GM12878 (cell line): ENCODE data around the gene KRT78. TPM values are rescaled to one million over a fixed set of nuclear protein-coding genes. Genes with fewer than 3 reads are reported as not detected.

Source experiments
- ATAC-seq: fragments of 200-7000 bp; cut with Tn5 transposase; 3 replicates; pipeline ENCODE4 v1.9.1; 2020; ENCODE audit warnings: mild to moderate bottlenecking, moderate library complexity
- BruUV-seq: library from RNA; stranded (reverse); fragments of 400-500 nt; replicated peaks from 2 replicates; lab custom pipeline; 2021; lab: Mats Ljungman, UMichigan
- CTCF ChIA-PET: fragments of 300-600 bp; sonication (Branson Sonifier 250); formaldehyde crosslinking; extraction: SDS; loops from one replicate; lab custom pipeline; 2021; ENCODE audit warnings: inconsistent platforms; lab: Yijun Ruan, JAX
- POLR2A ChIA-PET: fragments of 350-600 bp; formaldehyde crosslinking; extraction: SDS; loops from one replicate; lab custom pipeline; 2021; ENCODE audit warnings: inconsistent platforms; lab: Charles Lee
- RAD21 ChIA-PET: fragments of 300-600 bp; sonication (Branson Sonifier 250); formaldehyde crosslinking; loops from one replicate; lab custom pipeline; 2023; ENCODE audit warnings: antibody characterized with exemption; ENCODE audit not compliant: unreplicated experiment; lab: Charles Lee
- SMC1A ChIA-PET: fragments of 300-600 bp; sonication (Branson Sonifier 250); formaldehyde crosslinking; loops from one replicate; lab custom pipeline; 2023; ENCODE audit not compliant: unreplicated experiment, uncharacterized antibody; lab: Charles Lee
- DNase-seq: peaks from one replicate; pipeline ENCODE4 v3.0.0-alpha.2; 2011; ENCODE audit warnings: low read depth, low spot score
- FAIRE-seq: peaks from 3 replicates; lab custom pipeline; 2011; peaks lifted over from hg19 to GRCh38; lab: Jason Lieb, UNC
- H2AFZ ChIP-seq: 2 replicates; pipeline ENCODE4 v1.6.0; 2011; ENCODE audit warnings: low read depth, low read length, control low read depth; ENCODE audit not compliant: control insufficient read depth
- H3K27ac ChIP-seq: 2 replicates; pipeline ENCODE4 v1.5.1; 2011; ENCODE audit warnings: control low read depth; ENCODE audit not compliant: control insufficient read depth, insufficient read depth
- H3K27me3 ChIP-seq, 2 experiments: replicated peaks in 1 of 2; 2 replicates each; pipeline versions ENCODE4 v1.6.0 to v1.6.1; 2011; ENCODE audit warnings: low read length in 1 of 2; ENCODE audit not compliant: control insufficient read depth in 2 of 2, insufficient read depth in 2 of 2
- H3K36me3 ChIP-seq, 2 experiments: 2 replicates each; pipeline ENCODE4 v1.5.1; 2011; ENCODE audit warnings: low read length in 1 of 2; ENCODE audit not compliant: control insufficient read depth in 2 of 2, insufficient read depth in 2 of 2
- H3K4me1 ChIP-seq: 2 replicates; pipeline ENCODE4 v1.6.1; 2011; ENCODE audit warnings: mild to moderate bottlenecking, low read length, moderate library complexity, mixed read lengths; ENCODE audit not compliant: control insufficient read depth, insufficient read depth
- H3K4me2 ChIP-seq: 2 replicates; pipeline ENCODE4 v1.6.0; 2011; ENCODE audit warnings: control low read depth; ENCODE audit not compliant: control insufficient read depth, insufficient read depth
- H3K4me3 ChIP-seq: fragments of 200-600 bp; sonication (generic); 2 replicates; pipeline ENCODE4 v1.5.1; 2016
- H3K79me2 ChIP-seq: 2 replicates; pipeline ENCODE4 v1.6.0; 2011; ENCODE audit warnings: low read length; ENCODE audit not compliant: control insufficient read depth, insufficient read depth
- H3K9ac ChIP-seq: 2 replicates; pipeline ENCODE4 v1.8.0; 2011; ENCODE audit warnings: low read length, control low read depth, mixed read lengths; ENCODE audit not compliant: control insufficient read depth, insufficient read depth
- H3K9me3 ChIP-seq: replicated peaks from 3 replicates; pipeline ENCODE4 v1.5.1; 2011; ENCODE audit warnings: mild to moderate bottlenecking, low read length; ENCODE audit not compliant: control insufficient read depth, insufficient read depth
- H4K20me1 ChIP-seq: 2 replicates; pipeline ENCODE4 v1.6.0; 2011; ENCODE audit not compliant: control insufficient read depth, insufficient read depth
- BHLHE40 ChIP-seq, 2 experiments: fragments of 450-650 bp in 1 of 2; IDR thresholded peaks; 2 replicates each; pipeline ENCODE4 v1.6.1; 2011 to 2017; ENCODE audit warnings: low read depth in 2 of 2, borderline replicate concordance in 1 of 2, improper control_type of control experiment in 1 of 2, low read length in 1 of 2, mild to moderate bottlenecking in 1 of 2
- CBX3 ChIP-seq: fragments of 200-600 bp; sonication (generic); IDR thresholded peaks from 2 replicates; pipeline ENCODE4 v1.6.1; 2016; ENCODE audit warnings: low read depth, borderline replicate concordance
- CREB1 ChIP-seq: IDR thresholded peaks from 2 replicates; pipeline ENCODE4 v1.6.1; 2012; ENCODE audit warnings: low read depth, mild to moderate bottlenecking, inconsistent platforms
- EP300 ChIP-seq, 2 experiments: fragments of 150-350 bp in 1 of 2; IDR thresholded peaks; 2 replicates each; pipeline ENCODE4 v1.6.1; 2011 to 2012; ENCODE audit warnings: low read depth in 2 of 2, low read length in 2 of 2, borderline replicate concordance in 1 of 2, improper control_type of control experiment in 1 of 2, inconsistent platforms in 1 of 2; ENCODE audit not compliant: control insufficient read depth in 1 of 2
- GABPA ChIP-seq: IDR thresholded peaks from 2 replicates; pipeline ENCODE4 v1.6.1; 2014; ENCODE audit warnings: antibody characterized with exemption, low read depth, mild to moderate bottlenecking, inconsistent platforms
- KDM1A ChIP-seq: fragments of 200-600 bp; sonication (generic); IDR thresholded peaks from 2 replicates; pipeline ENCODE4 v1.6.1; 2016; ENCODE audit warnings: borderline replicate concordance
- MTA2 ChIP-seq: fragments of 450-650 bp; IDR thresholded peaks from 2 replicates; pipeline ENCODE4 v1.6.1; 2016; ENCODE audit warnings: low read depth, mild to moderate bottlenecking, moderate library complexity
- MYC ChIP-seq: IDR thresholded peaks from 2 replicates; pipeline ENCODE4 v1.6.1; 2011; ENCODE audit warnings: mild to moderate bottlenecking, low read length, moderate library complexity, inconsistent platforms; ENCODE audit not compliant: insufficient read depth, insufficient replicate concordance, insufficient read length, severe bottlenecking
- NFYB ChIP-seq: IDR thresholded peaks from 2 replicates; pipeline ENCODE4 v1.6.1; 2011; ENCODE audit warnings: low read depth, mild to moderate bottlenecking, low read length, improper control_type of control experiment, moderate library complexity; ENCODE audit not compliant: insufficient read depth
- NR2C2 ChIP-seq: IDR thresholded peaks from 2 replicates; pipeline ENCODE4 v1.6.1; 2011; ENCODE audit warnings: borderline replicate concordance, low read depth; ENCODE audit not compliant: control insufficient read depth, insufficient read length
- RAD21 ChIP-seq: IDR thresholded peaks from 2 replicates; pipeline ENCODE4 v1.6.1; 2011; ENCODE audit warnings: mild to moderate bottlenecking, low read depth, low read length, moderate library complexity; ENCODE audit not compliant: insufficient read depth
- SRF ChIP-seq, 2 experiments: IDR thresholded peaks; 2 replicates each; pipeline ENCODE4 v1.6.1; 2011; ENCODE audit warnings: low read depth in 2 of 2, low read length in 2 of 2, mild to moderate bottlenecking in 1 of 2, moderate library complexity in 1 of 2
- USF1 ChIP-seq: IDR thresholded peaks from 2 replicates; pipeline ENCODE4 v1.6.1; 2011; ENCODE audit warnings: borderline replicate concordance, low read depth, mild to moderate bottlenecking, moderate library complexity, mixed read lengths, low read length; ENCODE audit not compliant: insufficient read depth; ENCODE audit errors: extremely low read length
- YBX1 ChIP-seq: fragments of 450-650 bp; IDR thresholded peaks from 2 replicates; pipeline ENCODE4 v1.6.1; 2016; ENCODE audit warnings: antibody characterized with exemption
- ZSCAN29 ChIP-seq: fragments of 450-650 bp; IDR thresholded peaks from 2 replicates; pipeline ENCODE4 v1.6.1; 2017; ENCODE audit warnings: mild to moderate bottlenecking, moderate library complexity
- WGBS: methylation state at CpG from one replicate; pipeline ENCODE4 v1.1.6; 2016; ENCODE audit warnings: low lambda C conversion rate; ENCODE audit not compliant: insufficient replicate concordance, insufficient coverage; ENCODE audit errors: missing lambda C conversion rate; 5-methylcytosine and 5-hydroxymethylcytosine counted together
- in situ Hi-C: fragments of 300-500 bp; cut with MboI; formaldehyde crosslinking; loops from 9 replicates; pipeline ENCODE4 v1.14.3; 2018; ENCODE audit warnings: mixed read lengths
- intact Hi-C: fragments of 100-400 bp; cut with micrococcal nuclease; formaldehyde crosslinking; loops from one replicate; pipeline ENCODE4 v1.14.2; 2022; ENCODE audit not compliant: unreplicated experiment
- polyA plus RNA-seq, 11 experiments: library from polyadenylated mRNA; depleted of rRNA in 4 of 11; unstranded in 6 of 11; stranded (reverse) in 5 of 11; fragments of >200 nt; fragmentation: Nextera tagmentation in 4 of 11; fragmentation: Illumina TruSeq in 1 of 11; extraction: Ambion mirVana in 4 of 11; extraction: Trizol in 1 of 11; gene quantifications; 1 replicate in 1 of 11; 2 replicates in 10 of 11; pipeline versions ENCODE4 v1.2.1 to v1.2.3, GENCODE V29; 2011 to 2016; ENCODE audit warnings: inconsistent platforms in 2 of 11, missing spikeins in 2 of 11, low read depth in 1 of 11
- total RNA-seq, 4 experiments: library from RNA; depleted of rRNA in 3 of 4; stranded (reverse); fragments of >200 nt in 3 of 4; fragmentation: Illumina TruSeq in 1 of 4; extraction: Trizol in 1 of 4; gene quantifications; 2 replicates each; pipeline versions ENCODE4 v1.2.1 to v1.2.3, GENCODE V29; 2013 to 2021

The KRT78 gene
- total and polyA plus RNA-seq, 10 of the 15 experiments (the other 5 are each of a cell fraction or from before 2014, with no cell fraction given) = 0.07 TPM; not detected in 9

GRCh38 chr12:52837413-52837741 lies 11.4 kb downstream of the KRT78 start:
- SMC1A ChIA-PET = no interaction called here
- WGBS = 8% methylated on average over 9 of the region's 9 CpGs
- Histone ChIP-seq H3K79me2 (no peaks in the 10 kb centered on the region), H3K9me3 (no peaks in the 10 kb centered on the region), H3K36me3 (no peaks in the 10 kb centered on the region), H3K27me3 (peaks cover 5 to 7% of the 10 kb centered on the region in 2 experiments; a peak in 3 of 4 replicates), H3K4me3 (no peak overlapping the region), H4K20me1 (no peaks in the 10 kb centered on the region), H3K4me1 (no peaks in the 10 kb centered on the region), H3K27ac (no peak overlapping the region), H3K4me2 (no peak overlapping the region), H3K9ac (no peak overlapping the region), H2AFZ (no peak overlapping the region)
- intact Hi-C loops = no loop called here
- FAIRE-seq = no peak
- no peak for DNase-seq
- in situ Hi-C loops = no loop called here
- CTCF ChIA-PET = interaction anchor here (1.5 kb wide), 1 partner anchor 33 kb away, joined by 3 read pairs; no protein-coding TSS in a partner anchor
- RAD21 ChIA-PET = no interaction called here
- POLR2A ChIA-PET = no interaction called here
- peak; percentile 27; the same call in 1 of the 3 replicates for ATAC-seq
- no TSS peak for BruUV-seq
- TF ChIP-seq SRF (IDR thresholded peaks at IDR 0.05; ENCODE audit: low read depth in 2 of 2, low read length in 2 of 2) (no peak), BHLHE40 (IDR thresholded peaks at IDR 0.05; ENCODE audit: borderline replicate concordance in 1 of 2, low read depth in 2 of 2, low read length in 1 of 2) (0 out of 4 replicates have a peak, but pooled peaks of 1 of the 2 experiments have one; percentile 7), KDM1A (no peak)

GRCh38 chr12:52836491-52837412 lies 12.0 kb downstream of the KRT78 start:
- BruUV-seq = no TSS peak
- intact Hi-C loops = no loop called here
- 30% methylated on average over 9 of the region's 9 CpGs for WGBS
- POLR2A ChIA-PET = no interaction called here
- FAIRE-seq = no peak
- TF ChIP-seq MYC (no peak), RAD21 (no peak), NR2C2 (no peak), CREB1 (no peak), YBX1 (no peak), BHLHE40 (IDR thresholded peaks at IDR 0.05; ENCODE audit: borderline replicate concordance in 1 of 2, low read depth in 2 of 2, low read length in 1 of 2) (no peak), EP300 (IDR thresholded peaks at IDR 0.05; ENCODE audit: borderline replicate concordance in 1 of 2, control insufficient read depth in 1 of 2, low read depth in 2 of 2, low read length in 2 of 2) (no peak), ZSCAN29 (no peak), GABPA (no peak), CBX3 (no peak), USF1 (no peak), MTA2 (no peak), NFYB (no peak)
- TF ChIP-seq, all 136 proteins: peak for 0
- DNase-seq = no peak
- Histone ChIP-seq H3K36me3 (no peaks in the 10 kb centered on the region), H3K27ac (no peak overlapping the region), H3K4me3 (no peak overlapping the region), H4K20me1 (no peaks in the 10 kb centered on the region), H3K9ac (no peak overlapping the region), H3K4me1 (no peaks in the 10 kb centered on the region), H3K9me3 (no peaks in the 10 kb centered on the region), H2AFZ (no peak overlapping the region), H3K79me2 (no peaks in the 10 kb centered on the region), H3K27me3 (peaks cover 5 to 7% of the 10 kb centered on the region in 2 experiments; a peak in 3 of 4 replicates), H3K4me2 (no peak overlapping the region)
- ChIA-PET RAD21 (no interaction called here), SMC1A (no interaction called here), CTCF (interaction anchor here (1.4 kb wide), 1 partner anchor 29 kb away, joined by 4 read pairs; no protein-coding TSS in a partner anchor)
- ATAC-seq = no peak; the same call in 2 of the 3 replicates
- in situ Hi-C loops = no loop called here
